HepG2 (cell line): ENCODE results near the gene TSGA10IP. TPM values are rescaled to one million over a fixed set of nuclear protein-coding genes. Genes with fewer than 3 reads are reported as not detected.

Source experiments
- ARNT2 ChIP-seq: sonication (generic); formaldehyde crosslinking; IDR thresholded peaks from 2 replicates; pipeline ENCODE4 v1.8.0; 2022; ENCODE audit warnings: mild to moderate bottlenecking, low read depth, missing genetic modification reagents, moderate library complexity
- EHMT2 ChIP-seq: fragments of 200-600 bp; sonication (generic); IDR thresholded peaks from 2 replicates; pipeline ENCODE4 v1.7.0; 2017; ENCODE audit warnings: antibody characterized with exemption, low read depth, low read length, borderline replicate concordance
- ELF1 ChIP-seq: sonication (generic); formaldehyde crosslinking; IDR thresholded peaks from 2 replicates; pipeline ENCODE4 v1.4.0; 2020; ENCODE audit warnings: missing genetic modification reagents
- GLI4 ChIP-seq: sonication (generic); formaldehyde crosslinking; IDR thresholded peaks from 2 replicates; pipeline ENCODE4 v1.5.1; 2020; ENCODE audit warnings: missing genetic modification reagents, mild to moderate bottlenecking, moderate library complexity, borderline replicate concordance
- HNF4G ChIP-seq, 2 experiments: sonication (generic) in 1 of 2; formaldehyde crosslinking in 1 of 2; IDR thresholded peaks; 2 replicates each; pipeline versions ENCODE4 v1.4.0 to v1.6.1; 2011 to 2020; ENCODE audit warnings: borderline replicate concordance in 2 of 2, low read depth in 2 of 2, mild to moderate bottlenecking in 2 of 2, low read length in 1 of 2, missing genetic modification reagents in 1 of 2, moderate library complexity in 1 of 2
- HOXA5 ChIP-seq: sonication (generic); formaldehyde crosslinking; IDR thresholded peaks from 2 replicates; pipeline ENCODE4 v1.4.0; 2020; ENCODE audit warnings: missing genetic modification reagents
- MEF2D ChIP-seq: sonication (generic); formaldehyde crosslinking; IDR thresholded peaks from 2 replicates; pipeline ENCODE4 v1.5.1; 2020; ENCODE audit warnings: mild to moderate bottlenecking, missing genetic modification reagents
- NFIC ChIP-seq: IDR thresholded peaks from 2 replicates; pipeline ENCODE4 v1.6.1; 2012; ENCODE audit warnings: mild to moderate bottlenecking, low read length, inconsistent platforms
- PAX8 ChIP-seq: sonication (generic); formaldehyde crosslinking; IDR thresholded peaks from 2 replicates; pipeline ENCODE4 v1.8.0; 2022; ENCODE audit warnings: mild to moderate bottlenecking, missing genetic modification reagents, borderline replicate concordance
- TBP ChIP-seq: sonication (generic); formaldehyde crosslinking; IDR thresholded peaks from 2 replicates; pipeline ENCODE4 v1.5.0; 2020; ENCODE audit warnings: missing genetic modification reagents
- TMF1 ChIP-seq: sonication (generic); formaldehyde crosslinking; IDR thresholded peaks from 2 replicates; pipeline ENCODE4 v1.8.1; 2022; ENCODE audit warnings: low read depth, missing genetic modification reagents
- ZC3H13 ChIP-seq: sonication (generic); formaldehyde crosslinking; IDR thresholded peaks from 2 replicates; pipeline ENCODE4 v1.8.1; 2023; ENCODE audit warnings: mild to moderate bottlenecking, missing genetic modification reagents, moderate library complexity
- ZNF530 ChIP-seq: sonication (generic); formaldehyde crosslinking; IDR thresholded peaks from 2 replicates; pipeline ENCODE4 v1.5.0; 2020; ENCODE audit warnings: low read depth, mild to moderate bottlenecking, missing genetic modification reagents
- ZNF644 ChIP-seq: IDR thresholded peaks from 2 replicates; pipeline ENCODE4 v1.6.1; 2016; ENCODE audit warnings: low read depth
- polyA plus RNA-seq, 8 experiments: library from polyadenylated mRNA; depleted of rRNA in 3 of 8; stranded (reverse) in 7 of 8; unstranded in 1 of 8; fragments of >200 nt; fragmentation: Illumina TruSeq in 4 of 8; extraction: Trizol in 4 of 8; gene quantifications; 2 replicates each; pipeline versions ENCODE4 v1.2.1 to v1.2.3, GENCODE V29; 2011 to 2016; ENCODE audit warnings: low read depth in 4 of 8, missing spikeins in 1 of 8, mixed read lengths in 1 of 8; ENCODE audit not compliant: insufficient read depth in 1 of 8
- total RNA-seq, 5 experiments: library from RNA; depleted of rRNA; stranded (reverse); fragments of >200 nt; fragmentation: Illumina TruSeq; extraction: Trizol; gene quantifications; 2 replicates each; pipeline ENCODE4 v1.2.3, GENCODE V29; 2016; ENCODE audit warnings: low read depth in 1 of 5
- TF ChIP-seq, protein P1 (sequence below): sonication (generic); formaldehyde crosslinking; IDR thresholded peaks from 2 replicates; pipeline ENCODE4 v1.4.0; 2020; ENCODE audit warnings: missing genetic modification reagents, borderline replicate concordance
- TF ChIP-seq, protein P2 (sequence below): sonication (generic); formaldehyde crosslinking; IDR thresholded peaks from 2 replicates; pipeline ENCODE4 v1.8.0; 2022; ENCODE audit warnings: mild to moderate bottlenecking, missing genetic modification reagents, borderline replicate concordance
- TF ChIP-seq, protein P3 (sequence below): sonication (generic); formaldehyde crosslinking; IDR thresholded peaks from 2 replicates; pipeline ENCODE4 v1.4.0; 2020; ENCODE audit warnings: mild to moderate bottlenecking, missing genetic modification reagents
- TF ChIP-seq, protein P4 (sequence below): sonication (generic); formaldehyde crosslinking; IDR thresholded peaks from 2 replicates; pipeline ENCODE4 v1.5.0; 2020; ENCODE audit warnings: mild to moderate bottlenecking, missing genetic modification reagents

Gene TSGA10IP
- total and polyA plus RNA-seq, 2 of the 13 experiments (the other 11 are each of a cell fraction or from before 2014, with no cell fraction given), result not detected

GRCh38 chr11:65899356-65900124 is 45.7 kb upstream of the TSGA10IP start (continued):
- TF ChIP-seq, protein P1, sequence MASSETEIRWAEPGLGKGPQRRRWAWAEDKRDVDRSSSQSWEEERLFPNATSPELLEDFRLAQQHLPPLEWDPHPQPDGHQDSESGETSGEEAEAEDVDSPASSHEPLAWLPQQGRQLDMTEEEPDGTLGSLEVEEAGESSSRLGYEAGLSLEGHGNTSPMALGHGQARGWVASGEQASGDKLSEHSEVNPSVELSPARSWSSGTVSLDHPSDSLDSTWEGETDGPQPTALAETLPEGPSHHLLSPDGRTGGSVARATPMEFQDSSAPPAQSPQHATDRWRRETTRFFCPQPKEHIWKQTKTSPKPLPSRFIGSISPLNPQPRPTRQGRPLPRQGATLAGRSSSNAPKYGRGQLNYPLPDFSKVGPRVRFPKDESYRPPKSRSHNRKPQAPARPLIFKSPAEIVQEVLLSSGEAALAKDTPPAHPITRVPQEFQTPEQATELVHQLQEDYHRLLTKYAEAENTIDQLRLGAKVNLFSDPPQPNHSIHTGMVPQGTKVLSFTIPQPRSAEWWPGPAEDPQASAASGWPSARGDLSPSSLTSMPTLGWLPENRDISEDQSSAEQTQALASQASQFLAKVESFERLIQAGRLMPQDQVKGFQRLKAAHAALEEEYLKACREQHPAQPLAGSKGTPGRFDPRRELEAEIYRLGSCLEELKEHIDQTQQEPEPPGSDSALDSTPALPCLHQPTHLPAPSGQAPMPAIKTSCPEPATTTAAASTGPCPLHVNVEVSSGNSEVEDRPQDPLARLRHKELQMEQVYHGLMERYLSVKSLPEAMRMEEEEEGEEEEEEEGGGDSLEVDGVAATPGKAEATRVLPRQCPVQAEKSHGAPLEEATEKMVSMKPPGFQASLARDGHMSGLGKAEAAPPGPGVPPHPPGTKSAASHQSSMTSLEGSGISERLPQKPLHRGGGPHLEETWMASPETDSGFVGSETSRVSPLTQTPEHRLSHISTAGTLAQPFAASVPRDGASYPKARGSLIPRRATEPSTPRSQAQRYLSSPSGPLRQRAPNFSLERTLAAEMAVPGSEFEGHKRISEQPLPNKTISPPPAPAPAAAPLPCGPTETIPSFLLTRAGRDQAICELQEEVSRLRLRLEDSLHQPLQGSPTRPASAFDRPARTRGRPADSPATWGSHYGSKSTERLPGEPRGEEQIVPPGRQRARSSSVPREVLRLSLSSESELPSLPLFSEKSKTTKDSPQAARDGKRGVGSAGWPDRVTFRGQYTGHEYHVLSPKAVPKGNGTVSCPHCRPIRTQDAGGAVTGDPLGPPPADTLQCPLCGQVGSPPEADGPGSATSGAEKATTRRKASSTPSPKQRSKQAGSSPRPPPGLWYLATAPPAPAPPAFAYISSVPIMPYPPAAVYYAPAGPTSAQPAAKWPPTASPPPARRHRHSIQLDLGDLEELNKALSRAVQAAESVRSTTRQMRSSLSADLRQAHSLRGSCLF (CRISPR knock-in tag), result no peak
- TF ChIP-seq ELF1 (CRISPR knock-in tag) (peak; percentile 29; the same call in 1 of the 2 replicates), ZNF644 (CRISPR knock-in tag) (no peak), ZC3H13 (CRISPR knock-in tag) (peak; percentile 89; the same call in 1 of the 2 replicates), TMF1 (CRISPR knock-in tag) (peak; percentile 74), ZNF530 (no peak), HOXA5 (CRISPR knock-in tag) (no peak), EHMT2 (no peak), PAX8 (no peak), HNF4G (IDR thresholded peaks at IDR 0.05; ENCODE audit: borderline replicate concordance, low read depth, low read length) (no peak), HNF4G (CRISPR knock-in tag; IDR thresholded peaks at IDR 0.05; ENCODE audit: borderline replicate concordance, low read depth) (no peak), NFIC (no peak), GLI4 (CRISPR knock-in tag) (peak; percentile 77; the same call in 1 of the 2 replicates), ARNT2 (CRISPR knock-in tag) (peak; percentile 68; the same call in 1 of the 2 replicates), MEF2D (peak; percentile 70), TBP (CRISPR knock-in tag) (no peak)
- TF ChIP-seq, protein P2, sequence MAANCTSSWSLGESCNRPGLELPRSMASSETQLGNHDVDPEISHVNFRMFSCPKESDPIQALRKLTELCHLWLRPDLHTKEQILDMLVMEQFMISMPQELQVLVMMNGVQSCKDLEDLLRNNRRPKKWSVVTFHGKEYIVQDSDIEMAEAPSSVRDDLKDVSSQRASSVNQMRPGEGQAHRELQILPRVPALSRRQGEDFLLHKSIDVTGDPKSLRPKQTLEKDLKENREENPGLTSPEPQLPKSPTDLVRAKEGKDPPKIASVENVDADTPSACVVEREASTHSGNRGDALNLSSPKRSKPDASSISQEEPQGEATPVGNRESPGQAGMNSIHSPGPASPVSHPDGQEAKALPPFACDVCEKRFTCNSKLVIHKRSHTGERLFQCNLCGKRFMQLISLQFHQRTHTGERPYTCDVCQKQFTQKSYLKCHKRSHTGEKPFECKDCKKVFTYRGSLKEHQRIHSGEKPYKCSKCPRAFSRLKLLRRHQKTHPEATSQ (CRISPR knock-in tag), result 0 out of 2 replicates have a peak, but pooled peaks have one; percentile 36
- TF ChIP-seq, protein P3, sequence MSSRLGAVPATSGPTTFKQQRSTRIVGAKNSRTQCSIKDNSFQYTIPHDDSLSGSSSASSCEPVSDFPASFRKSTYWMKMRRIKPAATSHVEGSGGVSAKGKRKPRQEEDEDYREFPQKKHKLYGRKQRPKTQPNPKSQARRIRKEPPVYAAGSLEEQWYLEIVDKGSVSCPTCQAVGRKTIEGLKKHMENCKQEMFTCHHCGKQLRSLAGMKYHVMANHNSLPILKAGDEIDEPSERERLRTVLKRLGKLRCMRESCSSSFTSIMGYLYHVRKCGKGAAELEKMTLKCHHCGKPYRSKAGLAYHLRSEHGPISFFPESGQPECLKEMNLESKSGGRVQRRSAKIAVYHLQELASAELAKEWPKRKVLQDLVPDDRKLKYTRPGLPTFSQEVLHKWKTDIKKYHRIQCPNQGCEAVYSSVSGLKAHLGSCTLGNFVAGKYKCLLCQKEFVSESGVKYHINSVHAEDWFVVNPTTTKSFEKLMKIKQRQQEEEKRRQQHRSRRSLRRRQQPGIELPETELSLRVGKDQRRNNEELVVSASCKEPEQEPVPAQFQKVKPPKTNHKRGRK (CRISPR knock-in tag), result no peak
- TF ChIP-seq, protein P4, sequence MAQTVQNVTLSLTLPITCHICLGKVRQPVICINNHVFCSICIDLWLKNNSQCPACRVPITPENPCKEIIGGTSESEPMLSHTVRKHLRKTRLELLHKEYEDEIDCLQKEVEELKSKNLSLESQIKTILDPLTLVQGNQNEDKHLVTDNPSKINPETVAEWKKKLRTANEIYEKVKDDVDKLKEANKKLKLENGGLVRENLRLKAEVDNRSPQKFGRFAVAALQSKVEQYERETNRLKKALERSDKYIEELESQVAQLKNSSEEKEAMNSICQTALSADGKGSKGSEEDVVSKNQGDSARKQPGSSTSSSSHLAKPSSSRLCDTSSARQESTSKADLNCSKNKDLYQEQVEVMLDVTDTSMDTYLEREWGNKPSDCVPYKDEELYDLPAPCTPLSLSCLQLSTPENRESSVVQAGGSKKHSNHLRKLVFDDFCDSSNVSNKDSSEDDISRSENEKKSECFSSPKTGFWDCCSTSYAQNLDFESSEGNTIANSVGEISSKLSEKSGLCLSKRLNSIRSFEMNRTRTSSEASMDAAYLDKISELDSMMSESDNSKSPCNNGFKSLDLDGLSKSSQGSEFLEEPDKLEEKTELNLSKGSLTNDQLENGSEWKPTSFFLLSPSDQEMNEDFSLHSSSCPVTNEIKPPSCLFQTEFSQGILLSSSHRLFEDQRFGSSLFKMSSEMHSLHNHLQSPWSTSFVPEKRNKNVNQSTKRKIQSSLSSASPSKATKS (CRISPR knock-in tag), result no peak
